Spleen (tissue), 7 donors: Measurements from ENCODE around the gene MED12.

ENCODE experiments used
- CTCF ChIP-seq, 11 experiments: fragments of 200-600 bp in 7 of 11; fragments of 450-650 bp in 4 of 11; sonication (generic) in 4 of 11; IDR thresholded peaks in 8 of 11; conservative IDR thresholded peaks in 3 of 11; 1 replicate in 7 of 11; 2 replicates in 4 of 11; pipeline versions ENCODE4 v1.4.0 to v1.8.0; 2016 to 2021; ENCODE audit warnings: antibody characterized with exemption in 11 of 11, inconsistent platforms in 4 of 11, mild to moderate bottlenecking in 1 of 11
- POLR2A ChIP-seq, 3 donors: fragments of 450-650 bp; IDR thresholded peaks; one replicate each; pipeline ENCODE4 v1.5.1; 2017; ENCODE audit warnings: antibody characterized with exemption in 3 of 3, mild to moderate bottlenecking in 1 of 3
- donor health status: DM: no; HTN: no; CAD: no; lungs with moderate emphysema.
- donor health status: DM: no; HTN: no; CAD: no.
- donor health status: DM: no; HTN: no; CAD: no.

GRCh38 chrX:71173440-71173839 lies 55.0 kb downstream of the MED12 start:
- TF ChIP-seq CTCF (IDR thresholded peaks at IDR 0.05 in 8 of 11, conservative IDR thresholded peaks at IDR 0.05 in 3 of 11) (no peak), POLR2A (IDR thresholded peaks at IDR 0.05) (no peak)
